ENCODE data around the gene CBLC.

DNA sequence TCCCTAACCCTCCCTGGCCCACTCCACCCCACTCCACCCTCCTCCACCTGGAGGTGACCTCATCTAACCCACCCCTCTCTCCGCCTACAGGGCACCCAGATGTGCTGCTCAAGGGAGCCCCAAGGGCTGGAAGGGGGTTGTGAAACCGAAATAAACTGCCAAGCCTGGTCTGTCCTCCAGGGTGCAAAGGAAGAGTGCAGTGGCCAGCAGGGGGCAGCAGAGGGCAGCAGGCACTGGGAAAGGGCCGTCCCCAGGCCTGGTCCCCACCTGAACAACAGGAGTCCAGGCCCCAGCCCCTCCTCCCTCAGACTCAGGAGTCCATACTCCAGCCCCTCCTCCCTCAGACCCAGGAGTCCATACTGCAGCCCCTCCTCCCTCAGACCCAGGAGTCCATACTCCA, 22.8 kb downstream of the CBLC start:
- TF ChIP-seq, protein P1, sequence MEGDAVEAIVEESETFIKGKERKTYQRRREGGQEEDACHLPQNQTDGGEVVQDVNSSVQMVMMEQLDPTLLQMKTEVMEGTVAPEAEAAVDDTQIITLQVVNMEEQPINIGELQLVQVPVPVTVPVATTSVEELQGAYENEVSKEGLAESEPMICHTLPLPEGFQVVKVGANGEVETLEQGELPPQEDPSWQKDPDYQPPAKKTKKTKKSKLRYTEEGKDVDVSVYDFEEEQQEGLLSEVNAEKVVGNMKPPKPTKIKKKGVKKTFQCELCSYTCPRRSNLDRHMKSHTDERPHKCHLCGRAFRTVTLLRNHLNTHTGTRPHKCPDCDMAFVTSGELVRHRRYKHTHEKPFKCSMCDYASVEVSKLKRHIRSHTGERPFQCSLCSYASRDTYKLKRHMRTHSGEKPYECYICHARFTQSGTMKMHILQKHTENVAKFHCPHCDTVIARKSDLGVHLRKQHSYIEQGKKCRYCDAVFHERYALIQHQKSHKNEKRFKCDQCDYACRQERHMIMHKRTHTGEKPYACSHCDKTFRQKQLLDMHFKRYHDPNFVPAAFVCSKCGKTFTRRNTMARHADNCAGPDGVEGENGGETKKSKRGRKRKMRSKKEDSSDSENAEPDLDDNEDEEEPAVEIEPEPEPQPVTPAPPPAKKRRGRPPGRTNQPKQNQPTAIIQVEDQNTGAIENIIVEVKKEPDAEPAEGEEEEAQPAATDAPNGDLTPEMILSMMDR (IDR thresholded peaks at IDR 0.05) = peak; percentile 68
- TF ChIP-seq EZH2 (IDR thresholded peaks at IDR 0.05; ENCODE audit: borderline replicate concordance, insufficient read depth, low read depth, low read length, poor library complexity, severe bottlenecking) = no peak

Measured in B cell (primary cell).